Skeletal muscle cell (primary cell): ENCODE data around the gene MTRFR.

ENCODE experiments used
- DNase-seq: peaks from one replicate; pipeline ENCODE4 v3.0.0-alpha.2; 2010; ENCODE audit warnings: low read depth
- H3K4me3 ChIP-seq: 2 replicates; pipeline ENCODE4 v1.5.1; 2011; ENCODE audit warnings: low read depth, mild to moderate bottlenecking, control low read depth, low read length, moderate library complexity

The MTRFR gene

GRCh38 chr12:123268850-123269249, 35.6 kb downstream of the MTRFR start:
- peak overlapping the region; percentile 82 for H3K4me3 ChIP-seq
- DNase-seq, result no peak

- peak overlapping the region; percentile 82 for H3K4me3 ChIP-seq
- DNase-seq, result peak; percentile 39
Observed at GRCh38 chr12:123269395-123269892, 36.2 kb downstream of the MTRFR start.

GRCh38 chr12:123269896-123270213, 36.6 kb downstream of the MTRFR start:
- no peak for DNase-seq
- peak overlapping the region; percentile 82 for H3K4me3 ChIP-seq

- peak overlapping the region; percentile 82 for H3K4me3 ChIP-seq
- no peak for DNase-seq
Observed at GRCh38 chr12:123270214-123271000, 37.2 kb downstream of the MTRFR start.

DNA sequence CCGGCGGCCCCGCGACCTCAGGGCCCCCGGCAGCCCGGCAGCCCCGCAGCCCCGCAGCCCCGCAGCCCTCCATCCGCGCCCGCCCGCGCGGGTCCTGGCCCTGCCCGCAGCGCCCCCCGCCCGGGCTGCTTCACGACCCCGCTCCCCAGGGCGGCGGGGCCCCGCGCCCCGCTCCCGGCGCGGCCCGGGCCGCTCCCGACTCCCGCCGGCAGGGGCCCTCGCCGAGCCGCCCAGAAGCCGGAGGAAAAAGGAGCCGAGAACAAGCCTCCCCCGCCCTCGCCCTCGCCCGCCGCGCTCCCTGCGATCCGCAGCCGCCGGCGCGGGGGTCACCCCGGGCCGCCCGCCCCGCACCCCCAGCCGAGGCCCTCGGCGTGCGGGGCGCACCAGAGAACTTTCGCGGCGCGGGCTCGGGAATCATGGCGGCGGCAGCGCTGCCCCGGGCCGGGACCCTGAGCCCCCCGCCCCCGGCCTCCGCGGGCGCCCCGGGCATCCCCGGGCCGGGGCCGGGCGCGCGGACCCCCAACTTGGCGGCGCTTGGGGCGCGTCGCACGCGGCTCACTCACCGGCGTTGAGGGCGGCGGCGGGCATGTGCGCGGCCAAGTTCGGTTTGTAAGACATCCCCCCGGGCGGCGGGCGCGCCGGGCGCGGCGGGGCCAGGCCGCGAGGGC, 37.9 kb downstream of the MTRFR start:
- peak overlapping the region; percentile 82 for H3K4me3 ChIP-seq
- DNase-seq, result no peak

DNA sequence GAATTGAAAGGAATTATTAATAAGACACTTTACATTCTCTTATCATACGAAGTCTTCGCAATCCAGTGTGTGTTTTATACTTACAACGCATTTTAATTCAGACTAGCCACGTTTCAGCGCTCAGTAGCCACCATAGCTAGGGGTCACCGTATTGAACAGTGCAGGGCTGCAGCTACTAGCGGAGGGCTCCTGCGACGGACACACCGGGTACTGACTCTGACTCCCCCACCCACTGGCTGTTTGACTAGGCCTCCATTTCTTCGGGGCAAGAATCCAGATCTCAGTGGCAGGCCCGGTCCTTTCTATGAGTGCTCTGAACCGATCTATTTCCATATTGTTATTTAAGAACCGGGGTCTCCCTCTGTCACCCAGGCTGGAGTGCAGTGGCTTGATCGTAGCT, 39.9 kb downstream of the MTRFR start:
- no peak for DNase-seq
- no peak overlapping the region for H3K4me3 ChIP-seq

DNA sequence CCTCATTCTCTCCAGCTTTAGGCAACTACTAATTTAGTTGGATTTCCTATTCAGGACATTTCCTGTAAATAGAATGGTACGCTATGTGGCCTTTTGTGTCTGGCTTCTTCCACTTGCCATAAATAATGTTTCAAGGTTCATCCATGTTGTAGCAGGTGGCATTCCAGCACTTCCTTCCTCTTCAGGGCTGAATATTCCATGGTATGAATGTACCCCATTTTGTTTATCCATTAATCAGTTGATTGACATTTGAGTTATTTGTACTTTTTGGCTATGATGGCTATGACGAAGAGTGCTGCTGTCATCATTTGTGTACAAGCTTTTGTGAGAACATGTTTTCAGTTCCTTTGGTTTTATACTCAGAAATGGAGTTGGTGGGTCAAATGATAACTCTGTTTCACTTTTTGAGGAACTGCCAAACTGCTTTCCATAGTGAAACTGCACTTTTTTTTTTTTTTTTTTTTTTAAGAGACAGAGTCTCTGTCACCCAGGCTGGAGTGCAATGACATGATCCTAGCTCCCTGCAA, 44.9 kb downstream of the MTRFR start:
- no peak overlapping the region for H3K4me3 ChIP-seq

GRCh38 chr12:123280971-123281370, 47.7 kb downstream of the MTRFR start:
- no peak overlapping the region for H3K4me3 ChIP-seq
- DNase-seq, result no peak

More for the DNA sequence above, 44.9 kb downstream of the MTRFR start:
- no peak for DNase-seq

- DNase-seq, result no peak
- no peak overlapping the region for H3K4me3 ChIP-seq
Observed at GRCh38 chr12:123282111-123282510, 48.9 kb downstream of the MTRFR start.

- no peak for DNase-seq
- H3K4me3 ChIP-seq, result no peak overlapping the region
Observed at GRCh38 chr12:123283461-123283860, 50.2 kb downstream of the MTRFR start.

GRCh38 chr12:123284669-123285068, 51.4 kb downstream of the MTRFR start:
- no peak for DNase-seq

GRCh38 chr12:123286652-123287373, 53.6 kb downstream of the MTRFR start:
- no peak overlapping the region for H3K4me3 ChIP-seq
- no peak for DNase-seq

More at GRCh38 chr12:123284669-123285068, 51.4 kb downstream of the MTRFR start:
- H3K4me3 ChIP-seq, result no peak overlapping the region

DNA sequence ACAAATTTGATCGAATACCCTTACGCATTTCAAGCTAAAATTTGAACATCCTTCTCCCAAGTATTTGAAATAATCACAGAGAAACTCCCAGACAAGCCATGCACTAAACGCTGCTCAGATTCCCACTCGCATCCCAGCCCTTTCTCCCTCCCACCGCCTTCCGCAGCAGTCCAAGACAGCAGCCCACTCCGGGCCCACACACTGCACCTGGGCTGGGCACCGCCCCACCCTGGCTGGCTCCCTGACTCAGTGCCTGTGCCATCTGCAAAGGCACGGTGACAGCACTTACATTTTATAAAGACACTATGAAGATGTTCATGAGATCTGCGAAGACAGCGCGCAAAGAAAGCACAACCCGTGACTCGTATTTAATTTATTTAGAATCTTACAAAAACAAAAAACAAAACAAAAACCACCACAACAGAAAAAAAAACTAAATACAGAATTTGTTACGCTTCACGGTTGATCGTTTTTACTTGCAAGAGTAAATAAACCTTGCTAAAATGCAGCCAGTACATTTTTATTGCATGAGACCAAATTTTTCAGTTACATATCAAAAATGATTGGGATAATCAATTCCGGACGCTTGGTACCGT, 55.6 kb downstream of the MTRFR start:
- DNase-seq, result no peak
- H3K4me3 ChIP-seq, result no peak overlapping the region

DNA sequence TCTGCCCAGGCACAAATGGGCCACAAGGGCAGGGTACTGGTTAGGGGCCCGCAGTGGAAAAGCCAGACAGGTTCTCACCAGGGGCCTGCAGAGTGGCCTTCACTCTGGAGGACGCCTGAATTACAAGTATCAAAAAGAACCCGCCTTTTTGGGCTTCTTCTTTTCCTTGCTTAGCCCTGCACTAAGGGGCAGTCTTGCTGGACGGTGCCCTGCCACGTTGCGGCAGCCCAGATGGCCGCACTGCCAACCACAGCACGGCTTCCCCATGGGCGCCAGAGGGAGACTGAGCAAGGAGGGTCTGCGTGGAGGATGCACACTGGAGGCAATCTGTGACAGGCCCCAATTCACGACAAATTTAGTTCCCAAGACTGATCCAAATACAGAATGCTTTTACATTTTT, 56.7 kb downstream of the MTRFR start:
- DNase-seq, result no peak
- no peak overlapping the region for H3K4me3 ChIP-seq

DNA sequence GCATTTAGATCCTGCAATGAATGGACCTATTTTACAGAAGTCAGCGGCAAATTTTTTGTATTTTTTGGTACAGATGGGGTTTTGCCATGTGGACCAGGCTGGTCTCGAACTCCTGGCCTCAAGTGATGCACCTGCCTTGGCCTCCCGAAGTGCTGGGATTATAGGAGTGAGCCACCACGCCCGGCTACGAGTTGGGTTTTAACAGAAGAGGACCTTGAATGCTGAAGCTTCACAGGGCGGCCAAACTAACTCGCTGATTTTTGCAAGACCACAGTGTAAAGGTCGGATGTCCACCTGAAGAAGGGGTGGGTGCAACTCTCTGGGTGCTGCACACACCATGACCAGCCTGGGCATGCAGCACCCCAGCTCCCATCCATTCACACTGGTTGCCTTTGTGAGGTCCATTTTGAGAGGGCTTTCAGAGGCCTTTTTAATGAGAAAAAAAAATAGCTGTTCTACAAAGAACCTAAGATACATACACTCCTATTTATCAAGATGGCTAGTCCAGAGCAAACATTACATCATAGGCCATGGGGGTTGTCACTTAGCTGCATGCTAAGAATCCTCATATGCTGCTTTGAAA, 60.0 kb downstream of the MTRFR start:
- DNase-seq, result no peak
- no peak overlapping the region for H3K4me3 ChIP-seq

GRCh38 chr12:123305136-123305535, 71.9 kb downstream of the MTRFR start:
- no peak for DNase-seq

DNA sequence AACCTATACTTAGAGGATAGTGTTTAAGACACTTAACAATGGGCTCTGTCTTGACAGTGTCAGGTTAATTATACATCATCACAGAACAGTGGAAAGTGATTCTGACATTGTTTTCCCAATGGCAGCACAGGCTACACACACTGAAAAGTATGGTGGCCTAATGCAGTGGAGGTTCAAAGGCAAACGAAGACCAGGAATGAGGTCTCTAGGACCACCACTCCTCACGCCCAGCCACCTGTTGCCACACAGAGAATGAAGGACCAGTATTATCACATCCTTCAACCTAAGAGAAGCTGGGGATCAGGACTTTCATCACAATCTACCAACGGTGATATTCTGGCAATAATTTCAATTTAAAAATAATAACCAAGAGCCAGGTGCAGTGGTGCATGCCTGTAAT, 73.0 kb downstream of the MTRFR start:
- H3K4me3 ChIP-seq, result no peak overlapping the region
- no peak for DNase-seq

More at GRCh38 chr12:123305136-123305535, 71.9 kb downstream of the MTRFR start:
- no peak overlapping the region for H3K4me3 ChIP-seq
